Measurements from ENCODE around the gene C1QTNF6. TPM values are rescaled to one million over a fixed set of nuclear protein-coding genes. Genes with fewer than 3 reads are reported as not detected.

The C1QTNF6 gene
- total and polyA plus RNA-seq, 12 donors, result 2.2 to 45.7 (median 7.1) TPM

DNA sequence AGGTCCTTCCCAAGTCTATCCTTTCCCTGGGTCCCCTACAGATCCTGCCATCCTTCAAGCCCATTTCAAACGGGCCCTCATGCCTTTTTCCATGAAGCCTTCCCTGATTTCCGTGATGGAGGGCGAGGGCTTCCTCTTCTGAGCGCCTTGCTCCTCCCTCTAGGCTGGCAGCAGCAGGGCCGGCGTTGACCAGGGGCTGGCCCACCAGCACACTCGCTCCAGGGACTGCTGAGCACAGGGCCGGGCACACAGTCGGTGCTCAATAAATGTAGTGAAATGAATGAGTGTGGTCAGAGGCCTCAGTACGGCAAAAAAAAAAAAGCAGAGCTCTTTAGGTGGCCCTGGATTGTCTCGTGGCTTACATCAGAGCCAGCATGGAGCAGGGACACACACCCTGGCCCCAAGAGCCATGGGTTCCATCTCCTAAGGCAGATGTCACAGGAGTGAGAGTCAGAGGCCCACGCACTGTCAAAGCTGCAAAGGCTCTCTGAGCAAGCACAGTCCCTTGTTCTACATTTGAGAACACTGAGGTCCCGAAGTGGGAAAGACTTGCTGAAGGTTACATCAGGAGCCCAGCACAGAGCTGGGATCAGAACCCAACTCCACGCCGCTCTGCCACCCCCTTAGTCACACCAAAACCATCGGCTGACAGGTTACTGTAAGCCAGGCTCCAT is 41.4 kb downstream of the C1QTNF6 start:
- no peak for DNase-seq
- 81 to 86% (median 81%) methylated on average over 16 of the region's 16 CpGs for WGBS, 4 donors
- Histone ChIP-seq H3K9me3 (replicated peaks in 1 of 3) (no peaks in the 10 kb centered on the region), H3K27me3 (no peaks in the 10 kb centered on the region), H3K4me1 (replicated peaks in 1 of 2) (no peaks in the 10 kb centered on the region), H3K4me3 (no peak overlapping the region), H3K27ac (no peak overlapping the region), H3K36me3 (replicated peaks in 1 of 2) (no peaks in the 10 kb centered on the region)
- intact Hi-C loops (cut with DNase I), result no loop called here
- TF ChIP-seq POLR2A (IDR thresholded peaks at IDR 0.05) (no peak), CTCF (IDR thresholded peaks at IDR 0.05) (no peak)

- Histone ChIP-seq H3K4me3 (no peak overlapping the region), H3K4me1 (replicated peaks in 1 of 2) (no peaks in the 10 kb centered on the region), H3K36me3 (replicated peaks in 1 of 2) (no peaks in the 10 kb centered on the region), H3K9me3 (replicated peaks in 1 of 3) (no peaks in the 10 kb centered on the region), H3K27me3 (no peaks in the 10 kb centered on the region), H3K27ac (no peak overlapping the region)
- intact Hi-C loops (cut with DNase I), result no loop called here
- no peak for DNase-seq
- WGBS, 4 donors, result 75 to 84% (median 78%) methylated on average over 6 of the region's 6 CpGs
- TF ChIP-seq CTCF (IDR thresholded peaks at IDR 0.05) (no peak), POLR2A (IDR thresholded peaks at IDR 0.05) (no peak)
These were observed 42.0 kb downstream of the C1QTNF6 start for GRCh38 chr22:37146051-37146385.

DNA sequence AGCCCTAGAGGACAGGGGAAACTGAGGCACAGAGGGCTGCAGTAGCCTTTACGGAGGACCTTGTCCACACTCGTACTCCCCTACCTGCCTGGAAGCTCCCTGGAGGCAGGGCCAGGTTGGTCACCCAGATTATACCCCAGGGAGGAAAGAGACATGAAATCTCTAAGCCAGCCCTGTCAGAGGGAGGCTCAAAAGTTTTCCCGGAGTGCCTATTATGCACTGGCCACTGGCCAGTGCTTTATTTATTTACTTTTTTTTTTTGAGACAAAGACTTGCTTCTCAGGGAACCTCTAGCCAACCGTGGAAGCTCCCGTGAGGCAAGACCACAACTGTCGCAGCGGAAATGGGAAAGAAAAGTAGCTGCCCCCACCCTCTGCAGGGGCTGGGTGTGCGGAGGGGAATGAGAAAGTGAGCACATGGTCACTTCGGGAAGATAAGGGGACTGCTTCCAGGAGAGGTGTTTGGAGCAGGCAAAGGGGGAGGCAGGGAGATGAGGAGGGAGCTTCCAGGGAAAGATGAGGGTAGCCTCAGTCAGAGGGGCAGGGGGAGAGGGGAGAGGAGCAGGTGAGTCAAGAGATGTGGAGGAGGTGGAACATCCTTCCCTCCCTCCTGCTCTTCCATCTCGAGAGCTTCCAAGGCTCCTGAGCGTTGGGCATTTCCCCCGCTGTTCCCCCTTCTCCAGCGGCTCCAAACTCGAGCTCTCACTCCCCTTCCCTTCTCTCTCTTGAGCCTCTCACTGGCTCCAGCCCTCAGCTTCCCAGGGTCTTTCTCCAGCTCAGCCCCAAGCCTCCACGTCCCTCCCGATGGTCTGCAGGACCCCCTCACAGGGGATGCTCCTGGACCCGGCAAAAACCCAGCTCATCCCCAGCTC is 42.6 kb downstream of the C1QTNF6 start:
- H3K27me3 ChIP-seq, result no peaks in the 10 kb centered on the region
- H3K36me3 ChIP-seq (replicated peaks in 1 of 2), result no peaks in the 10 kb centered on the region
- intact Hi-C loops (cut with DNase I), result no loop called here
- no peak for TF ChIP-seq POLR2A (IDR thresholded peaks at IDR 0.05)
- no peak for TF ChIP-seq CTCF (IDR thresholded peaks at IDR 0.05)
- no peak overlapping the region for H3K4me3 ChIP-seq
- no peaks in the 10 kb centered on the region for H3K9me3 ChIP-seq (replicated peaks in 1 of 3)
- WGBS, 4 donors, result 42 to 49% (median 44%) methylated on average over 15 to 17 of the region's 17 CpGs
- H3K27ac ChIP-seq, result no peak overlapping the region
- no peak for DNase-seq
- H3K4me1 ChIP-seq (replicated peaks in 1 of 2), result no peaks in the 10 kb centered on the region

DNA sequence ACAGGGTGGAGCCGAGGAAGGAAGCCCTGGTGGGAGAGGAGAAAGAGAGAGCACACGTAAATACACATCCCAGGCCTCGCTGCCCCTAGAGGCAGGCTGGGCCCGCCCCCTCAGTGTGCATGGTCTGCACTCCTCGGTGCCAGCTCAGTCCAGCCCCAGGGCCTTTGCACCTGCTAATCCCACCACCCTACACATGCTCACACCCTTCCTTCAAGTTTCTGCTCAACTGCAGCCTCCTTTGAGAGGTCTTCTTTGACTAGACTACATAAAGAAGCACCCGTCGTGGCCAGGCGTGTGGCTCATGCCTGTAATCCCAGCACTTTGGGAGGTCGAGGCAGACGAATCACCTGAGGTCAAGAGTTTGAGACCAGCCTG is 43.9 kb downstream of the C1QTNF6 start:
- Histone ChIP-seq H3K27ac (no peak overlapping the region), H3K9me3 (replicated peaks in 1 of 3) (no peaks in the 10 kb centered on the region), H3K36me3 (replicated peaks in 1 of 2) (no peaks in the 10 kb centered on the region), H3K4me1 (replicated peaks in 1 of 2) (no peaks in the 10 kb centered on the region), H3K27me3 (no peaks in the 10 kb centered on the region), H3K4me3 (no peak overlapping the region)
- intact Hi-C loops (cut with DNase I), result no loop called here
- no peak for TF ChIP-seq POLR2A (IDR thresholded peaks at IDR 0.05)
- no peak for TF ChIP-seq CTCF (IDR thresholded peaks at IDR 0.05)
- no peak for DNase-seq
- WGBS, 4 donors, result 85 to 96% (median 89%) methylated on average over 9 to 10 of the region's 10 CpGs

Data from adrenal gland (tissue), 12 donors.